Measurements from ENCODE around the gene ZNF618.

DNA sequence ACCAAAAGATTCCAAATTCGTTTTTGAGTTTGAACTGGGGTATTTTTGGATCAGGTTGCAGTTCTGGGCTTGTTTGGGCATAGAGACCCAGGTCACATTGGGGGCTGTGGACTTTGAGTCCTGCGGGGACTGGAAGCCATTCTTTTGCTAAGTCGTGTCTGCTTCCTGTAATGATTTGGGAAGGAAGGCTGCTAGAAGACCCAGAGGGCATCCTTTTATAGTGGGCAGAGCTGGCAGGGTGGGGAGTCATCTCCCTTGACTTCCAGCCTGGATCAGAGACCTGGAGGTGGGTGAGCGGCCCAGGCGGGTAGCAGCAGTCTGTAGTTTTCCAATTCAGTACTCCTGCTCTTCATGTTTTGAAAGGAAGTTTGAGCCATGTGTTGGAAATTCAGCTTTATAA is 11.3 kb downstream of the ZNF618 start:
- TF ChIP-seq, protein P1, sequence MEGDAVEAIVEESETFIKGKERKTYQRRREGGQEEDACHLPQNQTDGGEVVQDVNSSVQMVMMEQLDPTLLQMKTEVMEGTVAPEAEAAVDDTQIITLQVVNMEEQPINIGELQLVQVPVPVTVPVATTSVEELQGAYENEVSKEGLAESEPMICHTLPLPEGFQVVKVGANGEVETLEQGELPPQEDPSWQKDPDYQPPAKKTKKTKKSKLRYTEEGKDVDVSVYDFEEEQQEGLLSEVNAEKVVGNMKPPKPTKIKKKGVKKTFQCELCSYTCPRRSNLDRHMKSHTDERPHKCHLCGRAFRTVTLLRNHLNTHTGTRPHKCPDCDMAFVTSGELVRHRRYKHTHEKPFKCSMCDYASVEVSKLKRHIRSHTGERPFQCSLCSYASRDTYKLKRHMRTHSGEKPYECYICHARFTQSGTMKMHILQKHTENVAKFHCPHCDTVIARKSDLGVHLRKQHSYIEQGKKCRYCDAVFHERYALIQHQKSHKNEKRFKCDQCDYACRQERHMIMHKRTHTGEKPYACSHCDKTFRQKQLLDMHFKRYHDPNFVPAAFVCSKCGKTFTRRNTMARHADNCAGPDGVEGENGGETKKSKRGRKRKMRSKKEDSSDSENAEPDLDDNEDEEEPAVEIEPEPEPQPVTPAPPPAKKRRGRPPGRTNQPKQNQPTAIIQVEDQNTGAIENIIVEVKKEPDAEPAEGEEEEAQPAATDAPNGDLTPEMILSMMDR (IDR thresholded peaks at IDR 0.05; ENCODE audit: borderline replicate concordance, extremely low read depth, low read length, poor library complexity, severe bottlenecking) = no peak
- no peak for TF ChIP-seq EZH2 (IDR thresholded peaks at IDR 0.05; ENCODE audit: borderline replicate concordance, low read depth, low read length, severe bottlenecking)
